Endothelial cell of umbilical vein (primary cell): ENCODE measurements around the gene GALNT2. TPM values are rescaled to one million over a fixed set of nuclear protein-coding genes. Genes with fewer than 3 reads are reported as not detected.

Experiments
- BruUV-seq: library from RNA; stranded (reverse); fragments of 400-500 nt; replicated peaks from 2 replicates; lab custom pipeline; 2021; lab: Mats Ljungman, UMichigan
- CTCF ChIA-PET: fragments of 300-600, 350-600 bp; sonication (Branson Sonifier 250); formaldehyde crosslinking; loops from one replicate; lab custom pipeline; 2021; ENCODE audit warnings: antibody characterized with exemption, inconsistent platforms; lab: Charles Lee
- POLR2A ChIA-PET: fragments of 300-600, 350-600 bp; sonication (Branson Sonifier 250); formaldehyde crosslinking; loops from one replicate; lab custom pipeline; 2021; ENCODE audit warnings: antibody characterized with exemption, inconsistent platforms; lab: Charles Lee
- DNase-seq: peaks from one replicate; pipeline ENCODE4 v3.0.0-alpha.2; 2011; ENCODE audit warnings: low read depth, low spot score
- FAIRE-seq: peaks from 2 replicates; lab custom pipeline; 2011; peaks lifted over from hg19 to GRCh38; lab: Jason Lieb, UNC
- H2AFZ ChIP-seq: 2 replicates; pipeline ENCODE4 v1.6.0; 2012; ENCODE audit warnings: low read depth, low read length, control low read depth, inconsistent platforms
- H3K27ac ChIP-seq: 2 replicates; pipeline ENCODE4 v1.5.1; 2011; ENCODE audit warnings: low read depth, mild to moderate bottlenecking, control low read depth, low read length, moderate library complexity; ENCODE audit not compliant: insufficient read depth
- H3K27me3 ChIP-seq, 2 experiments: 2 replicates each; pipeline versions ENCODE4 v1.6.0 to v1.6.1; 2011; ENCODE audit warnings: low read length in 2 of 2, mixed read lengths in 1 of 2; ENCODE audit not compliant: control insufficient read depth in 2 of 2, insufficient read depth in 2 of 2
- H3K36me3 ChIP-seq, 2 experiments: 2 replicates in 1 of 2; 3 replicates in 1 of 2; pipeline ENCODE4 v1.5.1; 2011; ENCODE audit warnings: low read length in 2 of 2, mild to moderate bottlenecking in 1 of 2, moderate library complexity in 1 of 2; ENCODE audit not compliant: control insufficient read depth in 2 of 2, insufficient read depth in 2 of 2; ENCODE audit errors: extremely low read depth in 1 of 2
- H3K4me1 ChIP-seq: 3 replicates; pipeline ENCODE4 v1.5.1; 2011; ENCODE audit warnings: mild to moderate bottlenecking, low read length; ENCODE audit not compliant: control insufficient read depth, insufficient read depth; ENCODE audit errors: extremely low read depth
- H3K4me2 ChIP-seq: 2 replicates; pipeline ENCODE4 v1.6.1; 2011; ENCODE audit warnings: low read length, control low read depth, mixed read lengths; ENCODE audit not compliant: insufficient read depth
- H3K4me3 ChIP-seq, 3 experiments: fragments of 200-600 bp in 1 of 3; sonication (generic), shearing (Covaris generic) in 1 of 3; replicated peaks in 1 of 3; 2 replicates each; pipeline ENCODE4 v1.5.1; 2011 to 2016; ENCODE audit warnings: control low read depth in 3 of 3, low read length in 3 of 3, mild to moderate bottlenecking in 2 of 3, inconsistent platforms in 1 of 3, low read depth in 1 of 3, moderate library complexity in 1 of 3; ENCODE audit not compliant: insufficient read depth in 1 of 3
- H3K79me2 ChIP-seq: 2 replicates; pipeline ENCODE4 v1.6.0; 2012; ENCODE audit warnings: low read length, inconsistent platforms; ENCODE audit not compliant: control insufficient read depth, insufficient read depth
- H3K9ac ChIP-seq: replicated peaks from 2 replicates; pipeline ENCODE3; 2011; ENCODE audit warnings: low read length, control low read depth; ENCODE audit not compliant: insufficient read depth; ENCODE audit errors: extremely low read depth
- H3K9me1 ChIP-seq: replicated peaks from 3 replicates; pipeline ENCODE4 v1.6.0; 2011; ENCODE audit warnings: mild to moderate bottlenecking, low read length; ENCODE audit not compliant: control insufficient read depth, insufficient read depth; ENCODE audit errors: extremely low read depth
- H3K9me3 ChIP-seq: replicated peaks from 2 replicates; pipeline ENCODE4 v1.5.1; 2012; ENCODE audit warnings: low read length, inconsistent platforms; ENCODE audit not compliant: control insufficient read depth, insufficient read depth
- H4K20me1 ChIP-seq: replicated peaks from 2 replicates; pipeline ENCODE3; 2011; ENCODE audit warnings: mild to moderate bottlenecking, low read length; ENCODE audit not compliant: control insufficient read depth, insufficient read depth; ENCODE audit errors: extremely low read depth
- MYC ChIP-seq: IDR thresholded peaks from one replicate; pipeline ENCODE4 v1.6.1; 2011; ENCODE audit warnings: mild to moderate bottlenecking, low read depth, low read length
- POLR2A ChIP-seq: IDR thresholded peaks from 2 replicates; pipeline ENCODE4 v1.6.1; 2012; ENCODE audit warnings: low read depth, mild to moderate bottlenecking, control low read depth, low read length
- POLR2AphosphoS5 ChIP-seq: IDR thresholded peaks from 2 replicates; pipeline ENCODE4 v1.6.1; 2012; ENCODE audit warnings: low read depth, mild to moderate bottlenecking, control low read depth, low read length, moderate library complexity; ENCODE audit not compliant: insufficient read depth
- dilution Hi-C: fragments of 300-500 bp; cut with MboI; formaldehyde crosslinking; loops from one replicate; pipeline ENCODE4 v1.15.0; 2019; ENCODE audit warnings: low sequenced_read_pairs; ENCODE audit not compliant: extremely low pct_ligation_motif_present
- intact Hi-C: fragments of 100-400 bp; cut with micrococcal nuclease; formaldehyde crosslinking; loops from one replicate; pipeline ENCODE4 v1.10.0; 2022
- polyA plus RNA-seq, 4 experiments: library from polyadenylated mRNA; depleted of rRNA in 3 of 4; stranded (reverse) in 3 of 4; unstranded in 1 of 4; fragments of >200 nt; gene quantifications; 2 replicates each; pipeline versions ENCODE4 v1.2.1 to v1.2.3, GENCODE V29; 2011 to 2012; ENCODE audit warnings: missing spikeins in 1 of 4
- total RNA-seq: library from RNA; stranded (reverse); gene quantifications from 2 replicates; pipeline ENCODE4 v1.2.3, GENCODE V29; 2021
- TF ChIP-seq, protein P1 (sequence below), 2 donors: IDR thresholded peaks; 1 replicate in 1 of 2; 2 replicates in 1 of 2; pipeline ENCODE4 v1.5.1; 2011; ENCODE audit warnings: low read length in 2 of 2, mild to moderate bottlenecking in 2 of 2, moderate library complexity in 2 of 2, control low read depth in 1 of 2, inconsistent platforms in 1 of 2, low read depth in 1 of 2; ENCODE audit not compliant: insufficient read depth in 1 of 2; ENCODE audit errors: extremely low read depth in 1 of 2

GALNT2 gene
- total and polyA plus RNA-seq, 2 donors (not counting 3 experiments of a cell fraction or from before 2014, with no cell fraction given): 56.3 to 77.5 TPM

DNA sequence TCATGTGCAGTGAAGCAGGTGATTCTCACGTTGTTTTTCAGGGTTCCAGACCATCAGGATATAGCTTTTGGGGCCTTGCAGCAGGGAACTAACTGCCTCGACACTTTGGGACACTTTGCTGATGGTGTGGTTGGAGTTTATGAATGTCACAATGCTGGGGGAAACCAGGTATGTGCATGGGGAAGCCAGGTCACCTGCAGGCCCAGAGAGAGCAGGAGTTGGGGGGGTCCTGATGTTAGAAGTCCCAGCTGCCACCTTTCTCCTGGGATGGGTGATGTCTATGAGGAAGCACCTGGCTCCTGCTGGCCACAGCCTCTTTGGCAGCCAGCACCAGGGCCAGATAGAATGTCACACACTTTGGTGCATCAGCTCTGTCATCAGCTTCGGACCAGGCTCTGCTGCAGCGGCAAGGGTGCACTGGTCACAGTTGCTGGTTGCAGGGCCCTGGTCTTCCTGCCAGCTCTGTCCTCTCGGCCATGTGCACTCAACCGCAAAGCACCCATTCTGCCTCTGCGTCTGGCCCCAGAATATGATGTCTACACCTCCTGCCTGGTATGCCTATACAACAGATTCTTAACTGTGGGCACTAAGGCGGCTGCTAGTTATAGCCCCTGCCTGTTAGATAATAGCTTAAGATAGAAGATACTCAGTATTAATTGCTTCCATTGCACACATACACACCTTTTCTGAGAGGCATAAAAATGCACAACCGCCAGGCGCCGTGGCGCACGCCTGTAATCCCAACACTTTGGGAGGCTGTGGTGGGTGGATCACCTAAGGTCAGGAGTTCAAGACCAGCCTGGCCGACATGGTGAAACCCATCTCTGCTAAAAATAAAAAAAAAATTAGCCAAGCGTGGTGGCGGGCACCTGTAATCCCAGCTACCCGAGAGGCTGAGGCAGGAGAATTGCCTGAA, 198.4 kb downstream of the GALNT2 start:
- CTCF ChIA-PET: interaction anchor here (1.5 to 2.0 kb wide), 2 partner anchors 9 to 604 kb away, joined by 3 to 5 read pairs; no protein-coding TSS in a partner anchor
- POLR2A ChIA-PET: no interaction called here
- FAIRE-seq: no peak

More for the DNA sequence above, 198.4 kb downstream of the GALNT2 start:
- H4K20me1 ChIP-seq: no peaks in the 10 kb centered on the region
- intact Hi-C loops (no loop called here), dilution Hi-C loops (no loop called here)
- H3K36me3 ChIP-seq: peaks cover 2 to 22% of the 10 kb centered on the region in 2 experiments
- H3K79me2 ChIP-seq: no peaks in the 10 kb centered on the region
- H3K9me1 ChIP-seq: no peaks in the 10 kb centered on the region
- H3K27me3 ChIP-seq: no peaks in the 10 kb centered on the region
- no peak overlapping the region for H3K4me3 ChIP-seq
- no peak for DNase-seq
- TF ChIP-seq POLR2AphosphoS5 (no peak), MYC (no peak), POLR2A (no peak)
- TF ChIP-seq, protein P1, sequence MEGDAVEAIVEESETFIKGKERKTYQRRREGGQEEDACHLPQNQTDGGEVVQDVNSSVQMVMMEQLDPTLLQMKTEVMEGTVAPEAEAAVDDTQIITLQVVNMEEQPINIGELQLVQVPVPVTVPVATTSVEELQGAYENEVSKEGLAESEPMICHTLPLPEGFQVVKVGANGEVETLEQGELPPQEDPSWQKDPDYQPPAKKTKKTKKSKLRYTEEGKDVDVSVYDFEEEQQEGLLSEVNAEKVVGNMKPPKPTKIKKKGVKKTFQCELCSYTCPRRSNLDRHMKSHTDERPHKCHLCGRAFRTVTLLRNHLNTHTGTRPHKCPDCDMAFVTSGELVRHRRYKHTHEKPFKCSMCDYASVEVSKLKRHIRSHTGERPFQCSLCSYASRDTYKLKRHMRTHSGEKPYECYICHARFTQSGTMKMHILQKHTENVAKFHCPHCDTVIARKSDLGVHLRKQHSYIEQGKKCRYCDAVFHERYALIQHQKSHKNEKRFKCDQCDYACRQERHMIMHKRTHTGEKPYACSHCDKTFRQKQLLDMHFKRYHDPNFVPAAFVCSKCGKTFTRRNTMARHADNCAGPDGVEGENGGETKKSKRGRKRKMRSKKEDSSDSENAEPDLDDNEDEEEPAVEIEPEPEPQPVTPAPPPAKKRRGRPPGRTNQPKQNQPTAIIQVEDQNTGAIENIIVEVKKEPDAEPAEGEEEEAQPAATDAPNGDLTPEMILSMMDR (IDR thresholded peaks at IDR 0.05; ENCODE audit: extremely low read depth in 1 of 2, insufficient read depth in 1 of 2, low read depth in 1 of 2, low read length in 2 of 2): no peak
- no peaks in the 10 kb centered on the region for H3K9me3 ChIP-seq
- H3K9ac ChIP-seq: no peak overlapping the region
- H3K4me1 ChIP-seq: peaks cover 5% of the 10 kb centered on the region
- H2AFZ ChIP-seq: no peak overlapping the region
- no TSS peak for BruUV-seq
- no peak overlapping the region for H3K4me2 ChIP-seq
- H3K27ac ChIP-seq: no peak overlapping the region
